CD4-positive, alpha-beta T cell treated with Interleukin-6 for 4 hours (primary cell): Measurements from ENCODE around the gene DYNLT4.
A peak's percentile ranks its signal among the peaks of the same experiment; 100 is the strongest.
"Not testable (repeated sequence)": the region's sequence is repeated elsewhere in the genome, so short reads cannot be mapped to it uniquely, and the experiment has no call there.

Source experiments
- DNase-seq: peaks from one replicate; pipeline ENCODE4 v3.0.0-alpha.2; 2020; ENCODE audit warnings: mixed read lengths

DYNLT4 gene

GRCh38 chr1:44786841-44787426 is 20.2 kb downstream of the DYNLT4 start:
- no peak for DNase-seq

- DNase-seq: peak; percentile 85
These were observed 20.9 kb downstream of the DYNLT4 start for GRCh38 chr1:44786138-44786840.

- no peak for DNase-seq
These were observed 21.5 kb downstream of the DYNLT4 start for GRCh38 chr1:44785501-44786137.

GRCh38 chr1:44785029-44785380 is 22.1 kb downstream of the DYNLT4 start:
- no peak for DNase-seq

- DNase-seq: peak; percentile 43
These were observed 22.8 kb downstream of the DYNLT4 start for GRCh38 chr1:44784094-44785028.

GRCh38 chr1:44783697-44784093 is 23.5 kb downstream of the DYNLT4 start:
- DNase-seq: no peak

- DNase-seq: no peak
These were observed 26.5 kb downstream of the DYNLT4 start for GRCh38 chr1:44780583-44781121.

GRCh38 chr1:44778705-44779576 is 28.2 kb downstream of the DYNLT4 start:
- DNase-seq: no peak

GRCh38 chr1:44777969-44778635 is 29.0 kb downstream of the DYNLT4 start:
- DNase-seq: no peak

- no peak for DNase-seq
These were observed 29.6 kb downstream of the DYNLT4 start for GRCh38 chr1:44777547-44777946.

GRCh38 chr1:44776730-44777068 is 30.5 kb downstream of the DYNLT4 start:
- no peak for DNase-seq

GRCh38 chr1:44775930-44776729 is 31.0 kb downstream of the DYNLT4 start:
- DNase-seq: no peak

- DNase-seq: peak; percentile 92
These were observed 31.8 kb downstream of the DYNLT4 start, which contains the start of gene RPS8 for GRCh38 chr1:44775078-44775929. TSS of gene RPS8 (plus strand) at chr1:44775540. CDS start at chr1:44775597, 57 bp downstream.

GRCh38 chr1:44766421-44766820 is 40.7 kb downstream of the DYNLT4 start:
- DNase-seq: not testable (repeated sequence)

- DNase-seq: no peak
These were observed 46.3 kb downstream of the DYNLT4 start for GRCh38 chr1:44760876-44761275.

- DNase-seq: no peak
These were observed 48.1 kb downstream of the DYNLT4 start for GRCh38 chr1:44759077-44759476.

- DNase-seq: no peak
These were observed 49.7 kb downstream of the DYNLT4 start for GRCh38 chr1:44757420-44757819.
